Right renal cortex interstitium (tissue), 3 donors: Measurements from ENCODE around the gene ABLIM2. TPM values are rescaled to one million over a fixed set of nuclear protein-coding genes. Genes with fewer than 3 reads are reported as not detected.

Experiments
- DNase-seq, 3 donors: peaks; one replicate each; pipeline ENCODE4 v3.0.0-alpha.2; 2013; ENCODE audit warnings: low read depth in 3 of 3, low spot score in 2 of 3
- polyA plus RNA-seq, 3 donors: library from polyadenylated mRNA; unstranded; fragments of 120-200 nt; gene quantifications; one replicate each; pipeline ENCODE4 v1.2.1, GENCODE V29; 2013; ENCODE audit not compliant: insufficient read length in 3 of 3

ABLIM2 gene
- 1 to 10 TPM; 6.5 to 7.2 (median 6.9) TPM for polyA plus RNA-seq

DNA sequence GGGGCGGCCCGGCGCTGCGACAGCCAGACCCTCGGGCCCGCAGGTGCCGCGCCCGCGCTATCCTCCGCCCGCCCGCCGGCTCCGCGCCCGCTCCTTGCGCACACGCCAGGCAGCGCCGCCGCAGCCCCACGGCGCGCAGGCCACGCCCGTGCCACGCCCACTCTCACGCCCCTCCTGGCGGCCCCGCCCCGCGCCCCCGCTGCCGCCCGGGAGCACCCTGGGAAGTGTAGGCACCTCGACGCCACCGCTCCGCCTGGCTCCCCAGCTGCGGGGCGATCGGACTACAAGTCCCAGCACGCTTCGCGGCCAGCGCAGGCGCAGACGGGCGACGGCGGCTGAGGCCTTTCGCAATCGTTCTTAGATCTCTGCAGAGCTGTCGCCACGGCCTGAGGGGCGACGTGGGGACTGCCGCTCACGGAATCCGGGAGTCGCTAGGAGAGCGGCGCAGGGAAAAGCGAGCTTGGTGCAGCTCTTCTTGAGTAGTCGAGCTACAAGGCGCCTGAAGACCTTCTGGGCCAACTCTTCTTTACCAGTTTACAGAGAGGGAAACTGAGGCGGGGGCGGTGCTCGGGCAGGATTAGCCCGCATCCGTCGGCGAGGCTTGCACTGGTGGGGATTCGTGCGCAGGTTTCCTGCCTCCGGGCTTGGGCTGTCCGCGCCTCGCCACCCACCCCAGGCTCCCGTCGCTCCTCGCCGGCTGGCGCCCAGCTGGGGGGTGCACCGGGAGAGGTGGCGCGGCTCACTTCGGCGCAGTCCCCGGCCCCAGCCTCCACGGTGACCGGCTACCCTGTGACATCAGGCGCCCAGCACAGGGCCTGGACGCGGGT is at the start of gene ABLIM2:
Gene ABLIM2 (minus strand): TSS at position 104 of the 827 bp plus-strand sequence. CDS start 124 bp downstream, outside the sequence.
- peak; percentile 92 to 93 (median 92) for DNase-seq

DNA sequence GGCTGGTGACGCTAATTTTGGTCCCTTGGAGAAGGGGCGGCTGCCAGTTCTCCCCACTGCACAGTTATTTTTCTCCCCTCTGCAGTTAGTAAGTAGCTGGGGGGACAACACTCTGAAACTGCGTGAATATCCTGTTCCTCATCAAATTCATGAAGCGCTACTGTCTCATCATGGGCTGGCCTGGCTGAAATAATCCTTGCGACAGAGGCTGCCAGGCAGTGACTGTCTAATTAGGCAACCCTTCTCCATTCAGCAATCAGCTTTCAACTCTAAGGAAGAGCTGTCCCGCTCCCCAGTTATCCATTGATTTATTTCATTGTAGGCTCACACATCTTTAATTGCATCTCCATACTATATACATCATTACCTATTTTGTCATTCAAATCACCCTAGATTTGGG is 48.7 kb upstream of the ABLIM2 start:
- no peak for DNase-seq

DNA sequence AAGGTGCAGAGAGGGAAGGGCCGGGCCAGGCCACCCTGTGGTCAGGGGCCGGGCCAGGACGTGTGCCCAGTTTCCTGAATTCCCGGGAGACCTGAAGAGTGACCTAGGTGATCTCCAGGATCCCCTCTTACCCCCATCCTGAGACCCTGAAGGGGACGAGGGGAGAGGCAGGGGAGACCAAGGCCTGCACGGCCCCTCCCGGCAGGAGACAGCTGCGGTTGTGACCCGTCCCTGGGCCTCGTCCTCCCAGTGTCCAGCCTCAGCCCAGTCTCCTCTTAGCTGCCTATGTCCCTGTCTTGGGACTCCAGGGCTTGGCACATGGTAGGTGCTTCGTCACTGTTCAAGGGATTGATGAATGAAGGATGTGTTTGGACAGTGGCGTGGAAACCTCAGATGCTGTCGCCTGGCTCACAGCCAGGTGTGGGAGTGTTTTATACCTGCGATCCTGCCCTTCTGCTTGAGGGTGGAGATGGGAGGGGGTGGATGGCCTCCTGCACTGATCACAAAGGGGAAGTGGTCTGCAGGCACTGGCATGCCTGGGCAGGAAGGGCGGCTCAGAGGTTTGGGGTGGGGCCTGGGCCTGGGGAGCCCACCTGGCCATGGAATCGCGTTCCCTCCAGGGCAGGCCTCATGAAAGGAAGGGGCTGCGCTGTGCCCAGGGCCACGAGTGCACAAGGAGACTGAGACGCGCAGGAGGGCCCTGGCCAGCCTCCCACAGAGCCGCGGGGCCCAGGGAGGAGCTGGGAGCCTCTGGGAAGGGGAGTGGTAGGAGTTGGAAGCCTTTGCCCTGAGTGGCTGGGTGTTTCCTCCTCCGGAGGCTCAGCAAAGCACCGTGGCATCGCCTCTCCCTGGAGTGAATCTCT is 47.4 kb upstream of the ABLIM2 start:
- DNase-seq: no peak

DNA sequence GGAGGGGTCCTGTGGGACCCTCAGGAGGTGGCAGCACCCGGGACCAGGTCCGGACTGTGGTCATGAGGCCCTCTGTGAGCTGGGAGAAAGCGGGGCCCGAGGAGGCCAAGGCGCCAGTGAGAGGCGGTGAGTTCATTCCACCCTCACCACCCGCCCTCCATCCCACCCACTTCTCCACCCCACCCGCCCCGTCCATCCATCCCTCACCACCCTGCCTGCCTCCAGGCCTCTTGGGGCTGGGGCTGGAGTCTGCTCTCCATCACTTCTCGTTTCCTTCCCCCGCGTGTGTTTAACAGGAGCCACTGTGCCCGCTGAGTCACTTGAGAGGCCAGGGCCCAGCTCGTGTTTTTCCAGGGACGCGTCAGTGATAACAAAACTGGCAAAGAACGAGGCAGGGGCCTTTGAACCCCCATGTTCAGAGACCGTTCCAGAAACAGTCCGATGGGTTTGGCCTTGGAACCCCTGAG is 46.7 kb upstream of the ABLIM2 start:
- no peak for DNase-seq

DNA sequence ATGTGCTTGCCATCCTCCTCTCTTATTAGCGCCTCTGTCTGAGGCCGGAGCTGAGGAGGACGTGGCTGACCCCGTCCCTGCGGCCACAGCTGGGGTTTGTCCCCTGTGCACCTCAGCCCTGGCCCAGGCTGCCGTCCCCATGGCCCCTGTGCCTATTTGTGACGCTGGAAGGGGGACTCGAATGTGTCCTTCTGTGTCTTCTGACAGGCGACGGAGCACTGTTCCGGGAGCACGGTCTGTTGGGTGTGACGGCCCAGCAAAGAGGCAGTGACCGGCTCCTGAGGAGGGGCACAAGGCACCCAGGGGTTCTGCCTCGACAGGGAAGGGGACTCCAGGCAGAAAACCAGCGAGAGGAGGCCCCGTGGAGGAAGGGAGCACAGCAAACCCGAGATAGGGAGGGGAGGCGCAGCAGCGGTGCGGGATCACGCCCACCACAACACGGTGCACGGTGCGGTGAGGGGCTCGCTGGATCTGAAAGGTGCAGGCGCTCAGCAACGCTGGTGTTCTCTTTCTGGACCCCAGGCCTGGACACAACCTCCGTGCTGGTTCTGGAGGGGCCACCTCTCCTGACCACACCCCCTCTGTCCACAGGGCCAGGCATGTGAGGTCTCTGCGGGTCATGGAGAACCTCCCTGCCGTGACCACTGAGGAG is 46.1 kb upstream of the ABLIM2 start:
- DNase-seq: no peak

DNA sequence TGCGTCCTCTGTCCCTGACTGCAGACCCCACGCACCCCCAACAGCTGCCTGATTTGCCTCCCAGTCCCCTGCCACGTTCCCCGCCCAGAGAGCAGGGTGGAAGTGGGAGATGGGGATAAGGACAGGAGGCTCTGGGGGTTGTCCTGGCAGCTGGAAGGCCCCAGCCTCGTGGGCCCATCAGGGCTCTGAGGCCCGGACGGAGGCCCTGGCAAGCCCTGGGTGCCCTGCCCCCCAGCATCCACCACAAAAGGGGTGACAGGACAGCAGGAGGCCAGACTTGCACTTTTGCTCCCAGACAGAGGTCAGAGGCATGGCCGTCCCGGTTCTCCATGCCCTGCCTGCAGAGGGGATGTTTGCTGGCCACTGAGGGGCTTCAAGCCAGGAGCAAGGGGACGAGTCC is 45.2 kb upstream of the ABLIM2 start:
- no peak for DNase-seq

DNA sequence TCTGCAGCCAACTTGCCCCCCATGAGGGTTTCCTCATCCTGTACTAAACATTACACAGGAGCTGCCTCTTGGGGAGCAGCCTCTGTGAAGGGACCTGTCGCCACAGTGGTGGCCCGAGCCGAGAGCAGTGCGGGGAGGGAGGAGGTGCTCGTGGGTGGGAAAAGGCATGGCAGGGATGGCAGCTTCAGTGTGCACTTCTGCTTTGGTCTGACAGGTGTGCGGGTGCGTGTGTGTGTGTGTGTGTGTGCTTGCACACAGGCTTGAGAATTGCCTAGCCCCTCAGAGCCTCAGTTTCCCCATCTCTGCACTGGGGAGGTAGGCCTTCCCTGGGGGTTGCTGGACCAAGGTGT is 44.4 kb upstream of the ABLIM2 start:
- DNase-seq: no peak

DNA sequence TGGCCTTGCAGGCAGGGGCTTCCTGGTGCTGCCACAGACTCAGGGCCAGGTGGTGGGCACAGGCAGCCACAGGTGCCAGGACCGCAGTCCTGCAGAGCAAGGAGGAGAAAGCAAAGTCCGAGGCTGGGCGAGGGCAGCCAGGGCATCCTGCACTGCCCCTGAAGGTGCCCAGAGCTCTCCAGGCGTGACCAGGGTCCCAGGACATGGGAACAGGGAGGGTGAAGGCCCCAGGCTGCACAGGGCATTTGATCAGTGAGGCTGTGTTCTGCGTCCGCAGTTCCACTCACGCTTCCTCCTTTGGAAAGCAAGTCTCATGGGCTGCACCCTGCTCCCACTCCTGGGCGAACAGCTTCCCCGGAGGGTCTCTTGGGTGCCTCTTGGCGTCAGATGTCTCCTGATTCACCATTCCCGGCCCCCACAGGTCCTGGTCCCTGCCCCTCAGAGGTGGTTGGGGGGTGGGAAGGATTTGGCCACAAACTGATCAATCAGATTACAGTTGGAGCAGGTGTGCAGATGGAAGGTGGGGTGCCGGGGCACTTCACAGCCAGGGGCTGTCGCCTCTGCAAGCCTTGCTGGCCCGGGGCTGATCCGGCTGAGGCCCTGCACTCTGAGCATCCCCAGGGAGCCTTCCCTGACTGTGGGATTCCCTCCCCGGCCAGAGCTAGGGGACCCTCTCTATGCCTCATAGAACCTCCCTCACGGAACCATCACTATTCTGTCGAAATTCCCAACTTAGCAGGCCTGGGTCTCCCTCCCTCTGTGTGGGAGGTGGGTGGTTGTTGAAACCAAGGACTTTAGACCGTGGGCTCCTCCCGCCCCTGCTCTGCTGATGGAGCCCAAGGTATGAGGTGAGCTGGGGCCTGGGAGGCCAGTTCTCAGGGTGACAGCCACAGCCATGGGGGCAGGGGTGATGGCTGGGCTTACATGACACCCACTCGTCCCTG is 43.8 kb upstream of the ABLIM2 start:
- DNase-seq: no peak

DNA sequence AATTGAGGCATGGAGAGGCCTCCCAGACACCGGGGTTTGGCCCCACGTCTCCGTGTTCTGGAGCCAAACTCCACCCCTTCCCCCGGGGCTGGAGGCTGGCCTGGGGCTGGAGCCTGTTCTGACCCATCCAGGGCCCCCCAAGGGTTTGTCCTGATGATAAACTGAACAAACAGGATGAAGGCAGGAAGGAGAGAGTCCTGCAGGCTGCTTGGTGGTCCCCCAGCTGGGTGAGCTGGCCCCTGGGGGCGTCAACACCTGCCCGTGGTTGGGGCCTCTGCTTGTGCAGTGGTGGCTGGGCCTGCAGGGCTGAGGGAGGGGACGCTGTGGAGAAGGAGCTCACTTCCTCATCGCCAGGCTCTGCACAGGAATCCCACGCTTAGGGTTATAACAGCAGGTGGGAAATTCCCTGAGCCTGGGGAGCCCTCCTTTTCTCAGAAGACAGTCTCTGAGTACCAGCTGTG is 42.7 kb upstream of the ABLIM2 start:
- DNase-seq: no peak

DNA sequence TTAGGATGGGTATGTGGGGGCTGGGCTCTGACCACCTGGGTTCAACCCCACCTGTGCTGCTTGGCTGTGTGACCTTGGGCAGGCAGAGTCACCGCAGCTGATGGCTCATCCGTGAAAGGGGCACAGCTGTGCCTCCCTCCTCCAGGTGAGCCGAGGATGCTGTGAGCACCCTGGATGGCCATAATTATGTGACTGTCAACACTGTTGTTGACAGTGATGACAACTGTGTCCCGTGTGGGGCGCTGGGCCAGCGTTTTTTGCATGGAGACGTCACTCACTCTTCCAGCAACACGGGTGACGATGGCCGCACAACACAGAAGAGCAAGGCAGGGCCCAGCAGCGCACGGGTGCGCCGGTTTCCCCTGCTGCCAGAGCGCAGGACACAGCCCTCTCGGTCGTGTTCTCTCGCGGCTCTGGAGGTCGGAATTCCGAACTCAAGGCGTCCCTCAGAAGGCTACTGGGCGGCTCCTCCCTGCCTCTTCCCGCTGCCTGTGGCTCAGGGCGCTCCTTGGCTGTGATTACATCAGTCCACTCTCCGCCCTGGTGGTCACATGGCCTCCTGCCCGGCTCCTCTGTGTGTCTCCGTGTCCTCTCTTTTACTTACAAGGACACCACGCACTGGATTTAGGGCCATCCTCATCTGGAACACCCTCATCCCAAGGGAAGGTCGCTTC is 41.8 kb upstream of the ABLIM2 start:
- DNase-seq: no peak

DNA sequence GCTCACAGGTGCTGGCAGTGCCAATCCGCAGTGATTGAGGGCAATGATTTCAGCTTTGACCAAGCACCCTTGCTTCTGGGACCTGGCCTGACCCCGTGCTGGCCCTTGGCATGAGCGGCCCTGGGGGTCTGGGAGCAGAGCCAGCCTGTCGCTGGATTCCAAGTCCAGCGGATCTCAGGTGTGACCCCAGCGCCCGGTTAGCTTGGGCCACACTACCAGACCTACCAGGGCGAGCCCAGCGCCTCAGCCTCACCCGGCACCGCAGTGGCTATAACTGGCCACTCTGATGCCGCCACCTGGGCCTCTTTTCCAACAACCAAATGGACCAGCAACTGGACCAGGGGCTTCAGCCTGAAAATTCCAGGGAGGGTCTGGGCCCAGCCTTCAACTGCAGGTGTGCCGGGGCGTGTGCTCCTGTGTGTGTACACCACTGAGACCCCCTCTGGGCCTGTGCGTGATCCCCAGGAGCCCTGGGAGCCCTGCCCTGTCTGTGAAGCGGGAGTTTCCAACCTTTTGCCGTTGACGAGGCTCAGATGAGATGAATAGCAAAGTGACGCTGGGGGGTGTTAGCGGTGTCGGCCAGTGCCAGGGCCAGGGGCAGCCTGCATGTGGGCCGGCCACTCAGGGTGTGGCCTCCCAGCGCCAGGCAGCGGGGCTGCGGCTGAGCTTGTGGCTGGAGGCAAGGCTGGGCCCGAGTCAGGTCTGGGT is 41.1 kb upstream of the ABLIM2 start:
- no peak for DNase-seq

DNA sequence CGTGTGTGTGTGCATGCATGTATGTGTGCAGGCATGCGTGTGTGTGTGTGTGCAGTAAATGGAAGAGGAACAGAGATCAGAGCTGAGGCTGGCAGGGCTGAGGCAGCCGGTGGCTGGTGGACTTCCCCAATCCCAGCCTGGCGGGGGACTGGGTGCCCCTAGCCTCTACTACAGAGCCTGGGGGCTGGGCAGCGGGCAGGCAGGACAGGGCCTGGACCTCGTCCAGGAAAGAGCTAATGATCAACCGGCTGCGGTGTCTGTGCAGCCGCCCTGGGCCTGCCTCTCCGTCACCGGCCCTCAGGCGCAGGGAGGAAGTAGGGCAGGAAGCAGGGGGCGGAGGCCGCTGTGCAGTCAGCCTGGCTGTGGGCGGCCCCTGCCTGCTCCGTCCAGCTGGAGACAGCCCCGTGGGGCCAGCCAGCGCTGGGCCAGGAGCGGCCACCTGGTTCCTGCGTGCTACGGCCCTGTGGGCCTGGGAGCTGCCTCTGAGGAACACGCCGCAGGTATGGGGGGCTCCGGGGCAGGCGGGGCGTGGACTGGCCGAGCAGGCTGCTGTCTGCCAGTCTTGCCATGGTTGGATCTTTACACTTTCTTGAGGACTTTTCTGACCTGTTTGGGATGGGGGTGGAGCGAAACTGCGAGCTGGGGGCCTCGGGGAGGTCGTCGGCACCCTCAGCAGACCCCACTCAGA is 40.4 kb upstream of the ABLIM2 start, which contains the start of gene SH3TC1:
Gene SH3TC1 (plus strand): TSS at position 385 of the 688 bp plus-strand sequence. CDS start 5,905 bp downstream, outside the sequence.
- DNase-seq: peak in 2 of 3 donors; percentile 77 to 81

DNA sequence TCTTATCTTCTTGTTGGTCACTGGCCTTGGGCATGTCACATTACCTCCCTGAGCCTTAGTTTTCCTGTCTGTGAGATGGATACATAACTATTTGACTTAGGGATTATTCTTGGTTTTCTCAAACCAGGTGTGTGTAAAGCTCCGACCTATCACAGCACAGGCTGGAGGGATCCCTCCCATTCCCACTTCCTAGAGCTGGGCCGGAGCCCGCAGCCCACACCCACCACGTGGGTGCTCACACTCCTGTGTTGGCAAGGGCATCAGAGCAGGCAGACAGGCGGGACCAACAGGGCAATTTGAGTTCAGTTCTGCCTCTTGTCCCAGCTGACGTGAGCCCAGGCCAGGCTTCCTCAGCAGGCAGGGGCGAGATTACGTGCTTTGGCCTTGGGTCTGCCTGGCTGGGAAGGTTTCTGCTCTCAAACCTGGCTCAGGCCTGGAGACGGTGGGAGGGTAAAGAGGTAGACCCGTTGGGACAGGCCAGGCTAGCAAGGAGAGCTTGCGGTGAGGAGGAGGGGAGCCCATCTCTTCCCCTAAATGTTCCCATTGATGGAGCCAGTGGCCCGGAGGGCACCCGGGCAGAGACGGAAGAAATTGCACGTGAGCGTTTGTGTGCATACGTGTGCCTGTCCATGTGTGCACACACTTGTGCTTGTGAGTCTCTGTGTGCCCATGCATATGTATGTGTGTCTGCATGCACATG is 39.7 kb upstream of the ABLIM2 start:
- no peak for DNase-seq

DNA sequence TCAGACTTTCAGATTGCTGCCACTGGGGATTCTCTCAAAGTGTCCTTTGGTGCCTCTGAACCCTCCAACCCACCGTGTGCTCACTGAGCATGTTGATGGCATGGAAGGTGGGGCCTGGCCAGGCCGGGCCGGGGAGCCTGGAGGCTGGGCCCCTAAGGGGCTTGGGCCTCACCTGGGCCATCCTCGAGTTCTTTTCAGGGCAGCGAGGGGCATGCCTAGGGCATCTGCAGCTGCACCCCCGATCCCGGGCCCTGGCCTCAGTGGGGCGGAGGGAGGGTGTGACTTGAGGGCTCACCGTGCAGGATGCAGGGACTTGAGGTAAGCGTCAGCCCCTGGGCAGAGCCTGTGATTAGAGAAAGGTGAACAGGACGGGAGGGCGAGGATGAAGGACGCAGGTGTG is 38.9 kb upstream of the ABLIM2 start:
- DNase-seq: no peak

DNA sequence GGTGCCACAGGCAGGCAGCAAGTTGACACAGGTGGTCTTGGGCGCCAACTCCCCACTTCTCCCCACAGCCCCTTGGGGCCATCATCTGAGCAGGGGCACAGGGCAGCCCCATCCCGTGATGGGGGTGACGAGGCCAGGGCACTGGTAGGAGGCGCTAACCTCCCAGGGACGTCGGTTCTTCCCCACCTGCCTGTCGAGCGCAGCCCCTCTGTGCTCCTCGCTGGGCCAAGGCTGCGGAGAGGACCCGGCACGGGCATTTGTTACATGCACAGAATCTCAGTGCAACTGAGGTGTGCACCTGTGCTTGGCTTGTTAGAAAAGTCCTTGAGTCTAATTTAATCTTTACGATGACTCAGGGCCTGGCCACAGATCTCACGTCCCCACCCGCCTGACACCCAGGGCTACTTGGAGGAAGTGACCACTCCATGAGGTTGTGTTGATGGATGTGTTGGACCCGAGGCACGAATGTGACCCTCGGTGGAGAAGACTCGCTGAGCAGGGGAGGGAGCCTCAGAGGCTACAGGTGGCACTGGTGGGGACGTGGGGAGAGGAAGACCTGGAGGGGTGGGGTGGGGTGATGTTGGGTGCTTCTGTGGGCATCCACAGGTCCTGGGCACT is 37.3 kb upstream of the ABLIM2 start:
- DNase-seq: no peak

DNA sequence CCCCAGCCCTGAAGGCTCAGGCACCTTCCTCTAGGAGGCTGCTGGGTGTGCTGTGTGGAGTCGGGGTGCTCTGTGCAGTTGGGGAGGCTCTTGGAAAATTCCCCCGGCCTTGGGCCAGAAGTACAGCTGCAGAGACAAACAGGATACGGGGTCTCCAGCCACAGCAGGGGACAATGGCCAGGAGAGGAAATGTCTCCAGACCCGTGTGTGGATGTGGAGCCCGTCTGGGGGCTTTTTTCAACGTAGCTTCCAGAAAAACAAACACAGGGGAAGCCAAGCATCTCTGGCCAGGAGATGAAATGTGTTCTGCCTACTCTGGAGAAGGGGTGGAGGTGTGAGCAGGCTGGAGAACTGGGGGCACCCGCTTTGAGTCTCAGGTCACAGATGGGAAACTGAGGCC is 36.8 kb upstream of the ABLIM2 start:
- DNase-seq: no peak
